H9 (cell line): ENCODE measurements around the gene CPB2. TPM values are rescaled to one million over a fixed set of nuclear protein-coding genes. Genes with fewer than 3 reads are reported as not detected.

ENCODE experiments used
- DNase-seq: peaks from one replicate; pipeline ENCODE4 v3.0.0-alpha.2; 2017
- H2AFZ ChIP-seq: one replicate; pipeline ENCODE4 v1.6.1; 2013; ENCODE audit warnings: mild to moderate bottlenecking, low read length, control low read depth, moderate library complexity
- H2AK5ac ChIP-seq: 2 replicates; pipeline ENCODE4 v1.6.1; 2013; ENCODE audit warnings: low read length, control low read depth, mixed read lengths; ENCODE audit not compliant: insufficient read length
- H2BK120ac ChIP-seq: one replicate; pipeline ENCODE4 v1.6.1; 2013; ENCODE audit warnings: low read depth, mild to moderate bottlenecking, low read length, control low read depth, inconsistent platforms; ENCODE audit not compliant: poor library complexity, severe bottlenecking
- H2BK12ac ChIP-seq: 2 replicates; pipeline ENCODE4 v1.6.1; 2013; ENCODE audit warnings: low read length, control low read depth, mixed read lengths, low read depth; ENCODE audit not compliant: insufficient read length
- H2BK15ac ChIP-seq: 2 replicates; pipeline ENCODE4 v1.6.1; 2013; ENCODE audit warnings: low read depth, low read length, control low read depth
- H2BK20ac ChIP-seq: one replicate; pipeline ENCODE4 v1.6.1; 2013; ENCODE audit warnings: low read depth, mild to moderate bottlenecking, low read length, control low read depth, inconsistent platforms; ENCODE audit not compliant: poor library complexity, severe bottlenecking
- H2BK5ac ChIP-seq: 2 replicates; pipeline ENCODE4 v1.6.1; 2013; ENCODE audit warnings: low read length, control low read depth, mixed read lengths; ENCODE audit not compliant: insufficient read length
- H3K14ac ChIP-seq: 2 replicates; pipeline ENCODE4 v1.6.1; 2013; ENCODE audit warnings: low read length, control low read depth; ENCODE audit not compliant: insufficient read depth
- H3K18ac ChIP-seq: 2 replicates; pipeline ENCODE4 v1.6.1; 2013; ENCODE audit warnings: low read depth, mild to moderate bottlenecking, mixed read lengths, low read length, control low read depth; ENCODE audit not compliant: insufficient read length
- H3K23ac ChIP-seq: 2 replicates; pipeline ENCODE4 v1.6.1; 2013; ENCODE audit warnings: low read length, control low read depth, mixed read lengths, low read depth; ENCODE audit not compliant: insufficient read length
- H3K23me2 ChIP-seq: 2 replicates; pipeline ENCODE4 v1.6.1; 2013; ENCODE audit warnings: low read depth, mild to moderate bottlenecking, mixed read lengths, low read length, control low read depth; ENCODE audit not compliant: insufficient read length, poor library complexity, severe bottlenecking
- H3K27ac ChIP-seq: 2 replicates; pipeline ENCODE4 v1.5.1; 2013; ENCODE audit warnings: low read length, control low read depth, mixed read lengths, low read depth; ENCODE audit not compliant: insufficient read length
- H3K27me3 ChIP-seq: 2 replicates; pipeline ENCODE4 v1.6.1; 2013; ENCODE audit warnings: low read length, control low read depth, inconsistent platforms; ENCODE audit not compliant: insufficient read depth
- H3K4ac ChIP-seq: 2 replicates; pipeline ENCODE4 v1.6.1; 2013; ENCODE audit warnings: low read depth, mild to moderate bottlenecking, control low read depth, inconsistent platforms, low read length, moderate library complexity
- H3K4me1 ChIP-seq: 2 replicates; pipeline ENCODE4 v1.6.1; 2013; ENCODE audit warnings: low read length, control low read depth, inconsistent platforms; ENCODE audit not compliant: insufficient read depth
- H3K4me2 ChIP-seq: 2 replicates; pipeline ENCODE4 v1.6.1; 2013; ENCODE audit warnings: low read length, control low read depth, mixed read lengths; ENCODE audit not compliant: insufficient read length, insufficient read depth
- H3K56ac ChIP-seq: 2 replicates; pipeline ENCODE4 v1.6.1; 2013; ENCODE audit warnings: low read depth, mild to moderate bottlenecking, mixed read lengths, low read length, control low read depth; ENCODE audit not compliant: insufficient read length
- H3K79me1 ChIP-seq: 2 replicates; pipeline ENCODE4 v1.6.1; 2013; ENCODE audit warnings: low read depth, mild to moderate bottlenecking, moderate library complexity, low read length, control low read depth, inconsistent platforms; ENCODE audit not compliant: insufficient read depth, poor library complexity, severe bottlenecking
- H3K79me2 ChIP-seq: 2 replicates; pipeline ENCODE4 v1.6.1; 2013; ENCODE audit warnings: low read length, control low read depth, inconsistent platforms; ENCODE audit not compliant: insufficient read depth
- H3K9ac ChIP-seq: 2 replicates; pipeline ENCODE4 v1.6.1; 2013; ENCODE audit warnings: low read length, control low read depth, mixed read lengths; ENCODE audit not compliant: insufficient read length; ENCODE audit errors: extremely low read depth
- H3K9me3 ChIP-seq: one replicate; pipeline ENCODE4 v1.6.1; 2013; ENCODE audit warnings: low read depth, low read length, inconsistent platforms; ENCODE audit not compliant: control insufficient read depth
- H3T11ph ChIP-seq: one replicate; pipeline ENCODE4 v1.6.1; 2013; ENCODE audit warnings: mild to moderate bottlenecking, low read length, control low read depth, inconsistent platforms
- H4K20me1 ChIP-seq: one replicate; pipeline ENCODE4 v1.6.1; 2013; ENCODE audit not compliant: control insufficient read depth, insufficient read length, insufficient read depth
- H4K5ac ChIP-seq: 2 replicates; pipeline ENCODE4 v1.6.1; 2013; ENCODE audit warnings: low read depth, mild to moderate bottlenecking, mixed read lengths, low read length, control low read depth; ENCODE audit not compliant: insufficient read length
- H4K8ac ChIP-seq: replicated peaks from 2 replicates; pipeline ENCODE4 v1.6.1; 2013; ENCODE audit warnings: low read length, control low read depth, mixed read lengths, low read depth; ENCODE audit not compliant: insufficient read length
- H4K91ac ChIP-seq: 2 replicates; pipeline ENCODE4 v1.6.1; 2013; ENCODE audit warnings: low read depth, mild to moderate bottlenecking, moderate library complexity, mixed read lengths, low read length, control low read depth; ENCODE audit not compliant: insufficient read length
- H3K27ac Mint-ChIP-seq, 3 experiments: 2 replicates in 2 of 3; 3 replicates in 1 of 3; pipeline ENCODE4 v1.8.0; 2020 to 2021; ENCODE audit warnings: mixed read lengths in 3 of 3, mild to moderate bottlenecking in 1 of 3, moderate library complexity in 1 of 3
- H3K27me3 Mint-ChIP-seq: 2 replicates; pipeline ENCODE4 v1.8.0; 2021; ENCODE audit warnings: low read depth, mild to moderate bottlenecking, moderate library complexity, mixed read lengths
- H3K36me3 Mint-ChIP-seq, 3 experiments: 2 replicates in 2 of 3; 3 replicates in 1 of 3; pipeline ENCODE4 v1.8.0; 2020 to 2021; ENCODE audit warnings: low read depth in 3 of 3, mixed read lengths in 3 of 3; ENCODE audit not compliant: insufficient read depth in 1 of 3
- H3K4me1 Mint-ChIP-seq, 2 experiments: 2 replicates each; pipeline ENCODE4 v1.8.0; 2020; ENCODE audit warnings: mixed read lengths in 2 of 2
- H3K4me3 Mint-ChIP-seq, 2 experiments: 2 replicates in 1 of 2; 3 replicates in 1 of 2; pipeline ENCODE4 v1.8.0; 2020 to 2021; ENCODE audit warnings: mild to moderate bottlenecking in 2 of 2, mixed read lengths in 2 of 2, moderate library complexity in 1 of 2
- H3K9me3 Mint-ChIP-seq, 2 experiments: 2 replicates in 1 of 2; 3 replicates in 1 of 2; pipeline ENCODE4 v1.8.0; 2020; ENCODE audit warnings: mild to moderate bottlenecking in 2 of 2, mixed read lengths in 2 of 2, moderate library complexity in 1 of 2
- CTCF ChIP-seq: fragments of 200-600 bp; sonication (generic); conservative IDR thresholded peaks from 3 replicates; pipeline ENCODE4 v1.8.0; 2021; ENCODE audit warnings: antibody characterized with exemption, mild to moderate bottlenecking
- WGBS: extraction: QIAGEN DNeasy Blood & Tissue Kit; methylation state at CpG from one replicate; pipeline ENCODE4 v1.1.7; 2013; ENCODE audit warnings: missing lambda C conversion rate, low lambda C conversion rate, mixed read lengths; ENCODE audit not compliant: insufficient read length; ENCODE audit errors: extremely low coverage; 5-methylcytosine and 5-hydroxymethylcytosine counted together
- total RNA-seq: library from RNA; stranded (reverse); gene quantifications from 2 replicates; pipeline ENCODE4 v1.2.1, GENCODE V29; 2021

Gene CPB2
- total RNA-seq, 1 experiment from 2014 or later: not detected

DNA sequence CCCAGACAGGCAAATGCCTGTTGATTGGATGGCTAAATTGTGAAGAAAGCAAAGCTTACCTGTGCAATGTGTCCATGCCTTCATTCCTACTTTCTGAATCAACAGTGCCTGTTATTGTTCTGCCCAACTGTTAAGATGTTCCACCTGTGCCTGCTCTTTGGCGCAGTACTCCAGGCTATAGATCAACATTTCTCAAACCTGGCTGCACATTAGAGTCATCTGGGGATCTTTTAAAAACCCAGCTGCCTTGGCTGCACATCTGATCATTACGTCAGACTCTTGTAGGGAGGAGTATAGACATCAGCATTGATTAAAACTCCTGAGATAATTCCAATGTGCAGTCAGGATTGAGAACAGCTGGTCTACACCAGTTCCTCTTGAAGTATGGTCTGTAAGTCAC lies 16.2 kb upstream of the CPB2 start:
- Histone ChIP-seq H2AFZ (no peak overlapping the region), H2BK5ac (no peak overlapping the region), H3K4me1 (peaks cover 3% of the 10 kb centered on the region; the same call in 1 of the 2 replicates), H3K79me1 (no peaks in the 10 kb centered on the region), H3K79me2 (no peaks in the 10 kb centered on the region), H3K9me3 (no peaks in the 10 kb centered on the region), H3T11ph (no peak overlapping the region), H3K27me3 (no peaks in the 10 kb centered on the region), H2BK20ac (no peak overlapping the region), H4K91ac (no peak overlapping the region), H2BK120ac (no peak overlapping the region), H4K5ac (no peak overlapping the region), H3K9ac (no peak overlapping the region), H2AK5ac (no peak overlapping the region), H3K18ac (no peak overlapping the region), H3K14ac (no peak overlapping the region), H3K56ac (no peak overlapping the region), H3K4me2 (no peak overlapping the region), H2BK15ac (no peak overlapping the region), H3K23ac (no peak overlapping the region), H2BK12ac (no peak overlapping the region), H3K4ac (no peak overlapping the region), H4K20me1 (no peaks in the 10 kb centered on the region), H4K8ac (no peak overlapping the region), H3K27ac (no peak overlapping the region), H3K23me2 (no peaks in the 10 kb centered on the region)
- WGBS: no CpG with 5 or more reads among the region's 2 CpGs
- Mint-ChIP-seq H3K4me3 (no peak overlapping the region), H3K36me3 (no peaks in the 10 kb centered on the region; a peak in 1 of 7 replicates), H3K27me3 (no peaks in the 10 kb centered on the region), H3K4me1 (peaks cover 10 to 11% of the 10 kb centered on the region in 2 experiments), H3K9me3 (no peaks in the 10 kb centered on the region), H3K27ac (no peak overlapping the region)
- TF ChIP-seq CTCF: no peak
- DNase-seq: no peak
